Hippocampal formation (tissue), 2 donors: ENCODE results near the gene MRPL14.
A peak's percentile ranks its signal among the peaks of the same experiment; 100 is the strongest.
"Not testable (repeated sequence)": the region's sequence is repeated elsewhere in the genome, so short reads cannot be mapped to it uniquely, and the experiment has no call there.

Experiments
- DNase-seq, 2 donors: peaks; one replicate each; lab custom pipeline; 2025; lab: John Stamatoyannopoulos, UW

MRPL14 gene

GRCh38 chr6:44101832-44102231 lies 25.4 kb downstream of the MRPL14 start:
- DNase-seq = no peak

GRCh38 chr6:44100088-44100550 lies 27.1 kb downstream of the MRPL14 start:
- no peak for DNase-seq

- DNase-seq = no peak
Observed at GRCh38 chr6:44099192-44099591, 28.1 kb downstream of the MRPL14 start.

GRCh38 chr6:44097782-44098317 lies 29.4 kb downstream of the MRPL14 start:
- no peak for DNase-seq

- DNase-seq = peak; percentile 45 to 60
Observed at GRCh38 chr6:44096612-44097011, 30.6 kb downstream of the MRPL14 start.

GRCh38 chr6:44095243-44095623 lies 32.0 kb downstream of the MRPL14 start:
- DNase-seq = not testable (repeated sequence)

- no peak for DNase-seq
Observed at GRCh38 chr6:44094403-44095242, 32.6 kb downstream of the MRPL14 start.

GRCh38 chr6:44093750-44094402 lies 33.4 kb downstream of the MRPL14 start:
- no peak for DNase-seq

GRCh38 chr6:44093066-44093465 lies 34.2 kb downstream of the MRPL14 start:
- DNase-seq = no peak

GRCh38 chr6:44091981-44092884 lies 35.0 kb downstream of the MRPL14 start:
- no peak for DNase-seq

GRCh38 chr6:44091356-44091755 lies 35.9 kb downstream of the MRPL14 start:
- not testable (repeated sequence) for DNase-seq

- no peak for DNase-seq
Observed at GRCh38 chr6:44090465-44090864, 36.8 kb downstream of the MRPL14 start.

GRCh38 chr6:44088827-44089590 lies 38.2 kb downstream of the MRPL14 start:
- DNase-seq = no peak

GRCh38 chr6:44087623-44088022 lies 39.6 kb downstream of the MRPL14 start:
- no peak for DNase-seq

- DNase-seq = no peak
Observed at GRCh38 chr6:44086931-44087574, 40.2 kb downstream of the MRPL14 start.

GRCh38 chr6:44085219-44085618 lies 42.0 kb downstream of the MRPL14 start:
- no peak for DNase-seq

GRCh38 chr6:44084231-44085014 lies 42.8 kb downstream of the MRPL14 start:
- DNase-seq = no peak

- DNase-seq = no peak
Observed at GRCh38 chr6:44082872-44083321, 44.4 kb downstream of the MRPL14 start.

- no peak for DNase-seq
Observed at GRCh38 chr6:44081753-44082152, 45.5 kb downstream of the MRPL14 start.
